ENCODE data around the gene ANKRD27. TPM values are rescaled to one million over a fixed set of nuclear protein-coding genes. Genes with fewer than 3 reads are reported as not detected.

ANKRD27 gene
- total RNA-seq: 28.5 and 41.5 TPM in 2 replicates

DNA sequence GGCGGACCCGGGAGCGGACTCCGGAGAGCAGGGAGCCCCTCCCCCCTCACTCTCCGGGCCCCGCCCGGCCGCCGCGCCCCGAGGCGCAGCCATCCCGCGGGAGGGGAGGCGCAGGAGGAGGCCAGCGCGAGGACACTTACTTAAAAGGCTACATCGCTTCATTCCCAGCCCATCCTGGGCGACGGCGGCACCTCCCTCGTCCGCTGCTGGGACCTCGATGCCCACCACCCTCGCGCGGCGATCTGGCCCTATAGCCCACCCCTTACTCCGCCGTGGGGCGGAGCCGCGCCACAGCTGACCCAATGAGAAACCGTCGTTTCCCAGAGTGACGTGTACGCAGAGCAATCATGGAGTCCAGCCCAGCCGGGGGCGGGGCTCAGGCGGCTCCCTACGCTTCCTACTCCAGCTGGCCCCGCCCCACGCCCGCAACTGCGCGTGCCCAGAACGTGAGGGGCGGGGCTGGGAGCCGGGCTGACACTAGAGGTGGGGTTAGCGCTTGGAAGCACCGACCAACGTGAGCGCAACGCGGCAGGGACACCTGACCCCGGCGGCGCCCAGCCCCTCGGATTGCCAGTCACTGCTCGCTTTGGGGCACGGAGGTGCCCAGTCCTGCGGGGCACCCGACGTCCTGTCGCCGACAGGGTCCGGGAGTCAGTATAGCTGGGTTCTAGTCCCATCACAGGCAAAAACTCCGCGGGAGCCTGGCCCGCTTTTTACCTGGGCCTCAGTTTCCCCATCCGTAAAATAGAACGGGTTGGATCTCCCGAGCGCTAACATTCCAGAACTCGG lies at the start of gene ANKRD27:
Gene ANKRD27 (minus strand): TSS at position 250 of the 789 bp plus-strand sequence. CDS start 16,165 bp downstream, outside the sequence.

DNA sequence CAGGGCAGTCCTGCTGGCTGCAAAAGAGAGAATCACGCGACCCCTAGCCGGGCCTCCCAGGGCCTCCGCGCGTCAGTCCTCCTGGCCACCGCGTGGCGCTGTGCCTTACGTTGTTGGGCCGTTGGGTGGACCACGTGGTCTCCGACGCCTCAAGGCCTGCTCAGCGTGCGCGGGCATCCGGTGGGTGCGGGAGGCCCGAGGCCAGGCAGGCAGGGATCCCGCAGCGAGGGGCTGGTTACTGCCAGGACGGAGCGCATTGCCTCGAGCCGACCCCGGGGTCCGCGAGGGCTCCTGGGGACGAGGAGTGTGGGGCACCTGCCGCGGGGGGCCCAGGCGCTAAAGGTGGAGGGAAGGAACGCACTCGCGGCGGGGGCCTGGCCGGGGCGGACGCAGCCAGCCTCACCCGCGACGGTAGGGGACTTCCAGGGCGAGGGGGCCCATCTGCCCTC lies 44.7 kb upstream of the ANKRD27 start, which contains the start of gene TDRD12:
Gene TDRD12 (plus strand): TSS at position 157 of the 449 bp plus-strand sequence. CDS start 306 bp downstream, outside the sequence.

DNA sequence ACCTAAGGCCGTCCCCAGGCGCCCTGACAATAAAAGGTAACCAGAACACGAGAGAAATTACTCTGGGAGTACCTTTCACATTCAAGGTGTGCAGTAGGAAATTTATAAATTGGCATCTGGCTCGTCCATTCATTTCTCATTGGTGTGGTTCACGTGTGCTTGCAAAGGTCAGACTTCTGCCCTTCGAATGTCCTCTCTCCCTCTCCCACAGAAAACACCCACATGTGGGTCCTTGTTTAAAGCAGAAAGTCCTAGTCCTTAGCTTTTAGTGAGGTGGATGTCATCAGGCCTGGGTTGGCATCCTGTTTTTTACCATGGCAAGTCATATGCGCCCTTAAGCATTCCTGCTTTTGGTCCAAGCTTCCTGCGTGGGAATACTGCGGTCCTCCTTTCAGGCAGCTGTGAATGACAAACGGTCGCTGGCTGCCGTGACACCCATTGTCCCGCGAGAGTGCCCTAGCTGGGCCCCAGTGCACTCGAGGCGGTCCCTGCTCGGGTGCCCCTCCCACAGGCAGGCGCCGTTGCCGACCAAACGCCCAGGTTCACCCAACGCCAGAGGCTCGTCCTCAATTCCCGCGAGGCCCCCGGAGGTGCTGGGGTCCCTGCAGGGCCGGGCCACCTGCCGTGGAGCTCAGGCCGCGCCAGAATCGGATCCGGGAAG lies 16.4 kb upstream of the ANKRD27 start, which contains the start of gene NUDT19:
Gene NUDT19 (plus strand): TSS at position 531 of the 661 bp plus-strand sequence. CDS start 140 bp downstream, outside the sequence.

DNA sequence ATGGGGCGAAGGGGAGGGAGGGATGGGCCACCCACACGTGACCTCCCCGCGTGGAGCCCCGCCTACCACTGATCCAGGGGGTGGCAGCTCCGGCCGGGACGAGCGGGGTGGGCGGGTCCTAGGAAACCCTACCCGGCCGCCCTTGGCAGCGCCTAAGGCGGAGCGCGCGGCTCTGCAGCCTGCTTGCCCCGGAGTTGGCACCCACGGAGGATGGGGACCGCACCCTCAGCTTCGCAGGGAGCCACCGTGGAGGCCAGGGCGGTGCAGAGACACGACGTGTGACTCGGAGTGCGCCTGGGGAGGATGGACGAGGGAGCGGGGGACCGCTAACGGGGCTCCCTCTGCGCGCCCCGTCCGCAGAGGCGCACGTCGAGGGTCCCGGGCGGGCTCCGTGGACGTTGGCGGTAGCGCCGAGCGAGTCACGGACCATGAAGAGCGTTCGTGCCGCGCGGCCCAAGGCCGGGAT lies 773 bp upstream of the ANKRD27 start, which contains the start of gene RGS9BP:
Gene RGS9BP (plus strand): TSS at position 129 of the 466 bp plus-strand sequence. CDS start 416 bp downstream, outside the sequence.

DNA sequence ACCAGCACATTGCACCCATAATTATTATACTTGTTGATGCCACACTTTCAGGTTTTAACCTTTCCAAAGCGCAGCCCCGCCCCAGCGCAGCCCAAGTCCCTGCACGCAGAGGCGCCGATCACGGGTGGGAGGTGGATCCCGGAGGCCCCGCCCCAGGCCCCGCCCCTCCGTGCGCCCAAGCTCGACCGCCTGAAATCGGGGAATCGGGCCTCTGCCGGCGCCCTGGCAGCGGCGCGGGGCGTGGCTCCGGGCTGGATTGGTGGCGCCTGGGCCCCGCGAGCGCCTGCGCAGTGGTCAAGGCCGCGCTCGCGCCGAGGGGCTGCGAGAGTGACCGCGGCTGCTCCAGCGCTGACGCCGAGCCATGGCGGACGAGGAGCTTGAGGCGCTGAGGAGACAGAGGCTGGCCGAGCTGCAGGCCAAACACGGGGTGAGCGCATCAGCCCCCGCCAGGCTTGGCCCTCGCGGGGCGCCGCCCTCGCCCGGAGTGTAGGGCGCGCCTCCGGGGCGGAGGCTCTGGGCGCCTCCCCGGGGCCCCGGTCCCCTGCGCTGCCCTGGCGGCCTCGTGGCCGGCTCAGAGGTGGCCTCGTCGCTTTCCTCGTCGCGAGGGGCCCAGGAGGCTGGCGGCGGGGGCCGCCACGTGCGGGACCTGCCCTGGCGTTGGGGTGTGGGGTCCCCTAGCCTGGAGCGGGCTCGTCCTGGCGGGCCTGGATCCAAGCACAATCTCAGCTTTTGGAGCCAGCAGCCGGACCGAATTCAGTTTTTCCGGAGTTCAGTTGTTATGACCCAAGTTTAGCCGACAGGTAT lies 93.9 kb downstream of the ANKRD27 start, which contains the start of gene PDCD5:
Gene PDCD5 (plus strand): TSS at position 290 of the 804 bp plus-strand sequence. CDS start 72 bp downstream, at position 362.

Other genes starting within 250 kb of the ANKRD27 start
- 111 and 114 TPM in 2 replicates for gene PDCD5, start 94.0 kb downstream of the ANKRD27 start, total RNA-seq
- gene RGS9BP, start 668 bp upstream of the ANKRD27 start, total RNA-seq: 0.23 and 0.59 TPM in 2 replicates
- gene NUDT19, start 16.6 kb upstream of the ANKRD27 start, total RNA-seq: 4.5 and 7.8 TPM in 2 replicates
- gene TDRD12, start 44.6 kb upstream of the ANKRD27 start, total RNA-seq: 0.28 and 0.30 TPM in 2 replicates
- 0.59 TPM in 1 of 2 replicates, not detected in the other for gene SLC7A9, start 194.6 kb upstream of the ANKRD27 start, total RNA-seq

Data from smooth muscle cell of the umbilical artery (primary cell).